ENCODE data around the gene ABHD14A. TPM values are rescaled to one million over a fixed set of nuclear protein-coding genes. Genes with fewer than 3 reads are reported as not detected.

The ABHD14A gene
- total and polyA plus RNA-seq, 2 of the 13 experiments (the other 11 are each of a cell fraction or from before 2014, with no cell fraction given) = 29.5 to 46.9 TPM

DNA sequence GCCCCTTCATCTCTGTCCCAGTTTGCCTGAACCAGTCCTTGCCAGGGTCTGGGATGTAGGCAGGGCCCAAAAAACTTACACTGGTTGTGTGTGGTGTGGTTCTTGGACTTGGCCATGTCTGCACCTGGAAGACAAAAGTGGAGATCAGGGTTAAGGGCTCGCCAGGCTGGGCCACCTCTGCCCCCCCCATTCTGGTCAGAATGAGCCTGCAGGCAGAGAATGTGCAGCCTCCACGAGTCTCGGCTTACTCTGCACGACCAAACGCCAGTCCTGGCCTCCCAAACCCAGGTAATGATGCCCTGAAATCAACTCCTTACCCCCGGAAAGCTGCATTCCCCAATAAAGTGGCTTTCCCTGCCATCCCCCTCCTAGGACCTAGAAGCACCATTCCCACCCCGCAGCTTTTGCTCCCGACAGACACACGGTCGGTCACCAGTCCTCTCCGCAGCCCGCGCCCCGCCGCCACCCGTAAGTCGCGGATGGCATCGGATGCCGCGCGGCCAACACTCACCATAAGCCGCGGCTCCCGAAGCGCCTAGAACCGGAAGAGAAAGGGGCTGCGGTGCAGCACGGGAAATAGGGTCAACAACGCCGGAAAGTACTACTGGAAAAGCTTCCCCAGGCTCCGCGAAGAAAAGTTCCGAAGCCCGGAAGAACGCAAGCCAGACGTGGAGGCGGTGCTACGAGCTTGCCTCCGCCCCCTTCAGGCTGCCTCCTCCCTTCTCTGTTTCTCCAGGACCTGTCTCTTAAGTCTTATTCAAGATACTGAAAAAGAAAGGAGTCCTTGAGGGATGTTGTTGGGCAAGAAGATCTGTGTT lies 20.7 kb downstream of the ABHD14A start, which contains the start of gene RPL29 (continued):
- TF ChIP-seq, protein P1, sequence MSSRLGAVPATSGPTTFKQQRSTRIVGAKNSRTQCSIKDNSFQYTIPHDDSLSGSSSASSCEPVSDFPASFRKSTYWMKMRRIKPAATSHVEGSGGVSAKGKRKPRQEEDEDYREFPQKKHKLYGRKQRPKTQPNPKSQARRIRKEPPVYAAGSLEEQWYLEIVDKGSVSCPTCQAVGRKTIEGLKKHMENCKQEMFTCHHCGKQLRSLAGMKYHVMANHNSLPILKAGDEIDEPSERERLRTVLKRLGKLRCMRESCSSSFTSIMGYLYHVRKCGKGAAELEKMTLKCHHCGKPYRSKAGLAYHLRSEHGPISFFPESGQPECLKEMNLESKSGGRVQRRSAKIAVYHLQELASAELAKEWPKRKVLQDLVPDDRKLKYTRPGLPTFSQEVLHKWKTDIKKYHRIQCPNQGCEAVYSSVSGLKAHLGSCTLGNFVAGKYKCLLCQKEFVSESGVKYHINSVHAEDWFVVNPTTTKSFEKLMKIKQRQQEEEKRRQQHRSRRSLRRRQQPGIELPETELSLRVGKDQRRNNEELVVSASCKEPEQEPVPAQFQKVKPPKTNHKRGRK (CRISPR knock-in tag; IDR thresholded peaks at IDR 0.05) = no peak
- peak; percentile 78; the same call in 1 of the 2 replicates for TF ChIP-seq ELF4 (CRISPR knock-in tag; IDR thresholded peaks at IDR 0.05; ENCODE audit: borderline replicate concordance)
- TF ChIP-seq, protein P2, sequence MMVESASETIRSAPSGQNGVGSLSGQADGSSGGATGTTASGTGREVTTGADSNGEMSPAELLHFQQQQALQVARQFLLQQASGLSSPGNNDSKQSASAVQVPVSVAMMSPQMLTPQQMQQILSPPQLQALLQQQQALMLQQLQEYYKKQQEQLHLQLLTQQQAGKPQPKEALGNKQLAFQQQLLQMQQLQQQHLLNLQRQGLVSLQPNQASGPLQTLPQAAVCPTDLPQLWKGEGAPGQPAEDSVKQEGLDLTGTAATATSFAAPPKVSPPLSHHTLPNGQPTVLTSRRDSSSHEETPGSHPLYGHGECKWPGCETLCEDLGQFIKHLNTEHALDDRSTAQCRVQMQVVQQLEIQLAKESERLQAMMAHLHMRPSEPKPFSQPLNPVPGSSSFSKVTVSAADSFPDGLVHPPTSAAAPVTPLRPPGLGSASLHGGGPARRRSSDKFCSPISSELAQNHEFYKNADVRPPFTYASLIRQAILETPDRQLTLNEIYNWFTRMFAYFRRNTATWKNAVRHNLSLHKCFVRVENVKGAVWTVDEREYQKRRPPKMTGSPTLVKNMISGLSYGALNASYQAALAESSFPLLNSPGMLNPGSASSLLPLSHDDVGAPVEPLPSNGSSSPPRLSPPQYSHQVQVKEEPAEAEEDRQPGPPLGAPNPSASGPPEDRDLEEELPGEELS (CRISPR knock-in tag; IDR thresholded peaks at IDR 0.05) = peak; percentile 67; the same call in 1 of the 2 replicates
- peak; percentile 78 for TF ChIP-seq U2AF1 (optimal IDR thresholded peaks at IDR 0.05; ENCODE audit: low read depth, low read length)
- TF ChIP-seq, protein P3, sequence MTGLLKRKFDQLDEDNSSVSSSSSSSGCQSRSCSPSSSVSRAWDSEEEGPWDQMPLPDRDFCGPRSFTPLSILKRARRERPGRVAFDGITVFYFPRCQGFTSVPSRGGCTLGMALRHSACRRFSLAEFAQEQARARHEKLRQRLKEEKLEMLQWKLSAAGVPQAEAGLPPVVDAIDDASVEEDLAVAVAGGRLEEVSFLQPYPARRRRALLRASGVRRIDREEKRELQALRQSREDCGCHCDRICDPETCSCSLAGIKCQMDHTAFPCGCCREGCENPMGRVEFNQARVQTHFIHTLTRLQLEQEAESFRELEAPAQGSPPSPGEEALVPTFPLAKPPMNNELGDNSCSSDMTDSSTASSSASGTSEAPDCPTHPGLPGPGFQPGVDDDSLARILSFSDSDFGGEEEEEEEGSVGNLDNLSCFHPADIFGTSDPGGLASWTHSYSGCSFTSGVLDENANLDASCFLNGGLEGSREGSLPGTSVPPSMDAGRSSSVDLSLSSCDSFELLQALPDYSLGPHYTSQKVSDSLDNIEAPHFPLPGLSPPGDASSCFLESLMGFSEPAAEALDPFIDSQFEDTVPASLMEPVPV (CRISPR knock-in tag; IDR thresholded peaks at IDR 0.05) = peak; percentile 72; the same call in 1 of the 2 replicates
- peak; percentile 83 for TF ChIP-seq ZNF331 (CRISPR knock-in tag; IDR thresholded peaks at IDR 0.05)
- TF ChIP-seq ZNF441 (CRISPR knock-in tag; IDR thresholded peaks at IDR 0.05; ENCODE audit: borderline replicate concordance) = peak; percentile 66; the same call in 1 of the 2 replicates
- TF ChIP-seq ZNF891 (CRISPR knock-in tag; IDR thresholded peaks at IDR 0.05) = peak; percentile 90; the same call in 1 of the 2 replicates
- no peak for TF ChIP-seq MATR3 (CRISPR knock-in tag; IDR thresholded peaks at IDR 0.05)
- peak; percentile 100; the same call in 1 of the 2 replicates for TF ChIP-seq ZZZ3 (CRISPR knock-in tag; IDR thresholded peaks at IDR 0.05; ENCODE audit: borderline replicate concordance)
- TF ChIP-seq TCF7 (IDR thresholded peaks at IDR 0.05; ENCODE audit: low read depth) = no peak
- TF ChIP-seq ZNF207 (IDR thresholded peaks at IDR 0.05; ENCODE audit: borderline replicate concordance) = no peak
- peak; percentile 31; the same call in 1 of the 2 replicates for TF ChIP-seq ZNF776 (CRISPR knock-in tag; IDR thresholded peaks at IDR 0.05)
- no peak for TF ChIP-seq PHB2 (IDR thresholded peaks at IDR 0.05; ENCODE audit: partially characterized antibody)
- TF ChIP-seq, protein P4, sequence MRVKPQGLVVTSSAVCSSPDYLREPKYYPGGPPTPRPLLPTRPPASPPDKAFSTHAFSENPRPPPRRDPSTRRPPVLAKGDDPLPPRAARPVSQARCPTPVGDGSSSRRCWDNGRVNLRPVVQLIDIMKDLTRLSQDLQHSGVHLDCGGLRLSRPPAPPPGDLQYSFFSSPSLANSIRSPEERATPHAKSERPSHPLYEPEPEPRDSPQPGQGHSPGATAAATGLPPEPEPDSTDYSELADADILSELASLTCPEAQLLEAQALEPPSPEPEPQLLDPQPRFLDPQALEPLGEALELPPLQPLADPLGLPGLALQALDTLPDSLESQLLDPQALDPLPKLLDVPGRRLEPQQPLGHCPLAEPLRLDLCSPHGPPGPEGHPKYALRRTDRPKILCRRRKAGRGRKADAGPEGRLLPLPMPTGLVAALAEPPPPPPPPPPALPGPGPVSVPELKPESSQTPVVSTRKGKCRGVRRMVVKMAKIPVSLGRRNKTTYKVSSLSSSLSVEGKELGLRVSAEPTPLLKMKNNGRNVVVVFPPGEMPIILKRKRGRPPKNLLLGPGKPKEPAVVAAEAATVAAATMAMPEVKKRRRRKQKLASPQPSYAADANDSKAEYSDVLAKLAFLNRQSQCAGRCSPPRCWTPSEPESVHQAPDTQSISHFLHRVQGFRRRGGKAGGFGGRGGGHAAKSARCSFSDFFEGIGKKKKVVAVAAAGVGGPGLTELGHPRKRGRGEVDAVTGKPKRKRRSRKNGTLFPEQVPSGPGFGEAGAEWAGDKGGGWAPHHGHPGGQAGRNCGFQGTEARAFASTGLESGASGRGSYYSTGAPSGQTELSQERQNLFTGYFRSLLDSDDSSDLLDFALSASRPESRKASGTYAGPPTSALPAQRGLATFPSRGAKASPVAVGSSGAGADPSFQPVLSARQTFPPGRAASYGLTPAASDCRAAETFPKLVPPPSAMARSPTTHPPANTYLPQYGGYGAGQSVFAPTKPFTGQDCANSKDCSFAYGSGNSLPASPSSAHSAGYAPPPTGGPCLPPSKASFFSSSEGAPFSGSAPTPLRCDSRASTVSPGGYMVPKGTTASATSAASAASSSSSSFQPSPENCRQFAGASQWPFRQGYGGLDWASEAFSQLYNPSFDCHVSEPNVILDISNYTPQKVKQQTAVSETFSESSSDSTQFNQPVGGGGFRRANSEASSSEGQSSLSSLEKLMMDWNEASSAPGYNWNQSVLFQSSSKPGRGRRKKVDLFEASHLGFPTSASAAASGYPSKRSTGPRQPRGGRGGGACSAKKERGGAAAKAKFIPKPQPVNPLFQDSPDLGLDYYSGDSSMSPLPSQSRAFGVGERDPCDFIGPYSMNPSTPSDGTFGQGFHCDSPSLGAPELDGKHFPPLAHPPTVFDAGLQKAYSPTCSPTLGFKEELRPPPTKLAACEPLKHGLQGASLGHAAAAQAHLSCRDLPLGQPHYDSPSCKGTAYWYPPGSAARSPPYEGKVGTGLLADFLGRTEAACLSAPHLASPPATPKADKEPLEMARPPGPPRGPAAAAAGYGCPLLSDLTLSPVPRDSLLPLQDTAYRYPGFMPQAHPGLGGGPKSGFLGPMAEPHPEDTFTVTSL (CRISPR knock-in tag; IDR thresholded peaks at IDR 0.05; ENCODE audit: borderline replicate concordance) = no peak; the same call in 1 of the 2 replicates
- peak; percentile 96 for TF ChIP-seq ASH2L (IDR thresholded peaks at IDR 0.05; ENCODE audit: insufficient read length, low read depth, low read length)
- TF ChIP-seq HHEX (CRISPR knock-in tag; IDR thresholded peaks at IDR 0.05) = no peak
- TF ChIP-seq ZMYM2 (CRISPR knock-in tag; IDR thresholded peaks at IDR 0.05) = no peak

Data from HepG2 (cell line).